Tibial artery (tissue), 4 donors: ENCODE measurements around the gene WT1.

Experiments used
- DNase-seq, 2 donors: peaks; one replicate each; pipeline ENCODE4 v3.0.0-alpha.2; 2019
- H3K27ac ChIP-seq, 2 donors: fragments of 200-600 bp; sonication (generic) in 1 of 2; 1 replicate in 1 of 2; 2 replicates in 1 of 2; pipeline ENCODE4 v1.5.1; 2018 to 2019; ENCODE audit warnings: mild to moderate bottlenecking in 1 of 2
- H3K27me3 ChIP-seq, 2 donors: fragments of 200-600 bp; sonication (generic) in 1 of 2; one replicate each; pipeline versions ENCODE4 v1.5.1 to v1.6.0; 2016 to 2019
- H3K36me3 ChIP-seq, 3 donors: fragments of 200-600 bp; sonication (generic) in 2 of 3; one replicate each; pipeline ENCODE4 v1.5.1; 2016 to 2019; ENCODE audit warnings: mild to moderate bottlenecking in 2 of 3
- H3K4me1 ChIP-seq, 4 donors: fragments of 200-600 bp; sonication (generic) in 2 of 4; 1 replicate in 3 of 4; 2 replicates in 1 of 4; pipeline ENCODE4 v1.5.1; 2016 to 2019
- H3K4me3 ChIP-seq, 2 donors: fragments of 200-600 bp; sonication (generic) in 1 of 2; 1 replicate in 1 of 2; 2 replicates in 1 of 2; pipeline ENCODE4 v1.5.1; 2018 to 2019; ENCODE audit warnings: mild to moderate bottlenecking in 2 of 2
- H3K9me3 ChIP-seq, 3 donors: fragments of 200-600 bp; sonication (generic) in 1 of 3; one replicate each; pipeline ENCODE4 v1.5.1; 2016 to 2019
- intact Hi-C: fragments of 100-400 bp; cut with DNase I; formaldehyde crosslinking; loops from one replicate; pipeline ENCODE4 v1.15.0; 2023; ENCODE audit warnings: low total_unique reads
- TF ChIP-seq, protein P1 (sequence below), 2 experiments: fragments of 200-600 bp in 1 of 2; fragments of 450-650 bp in 1 of 2; IDR thresholded peaks; one replicate each; pipeline ENCODE4 v1.5.1; 2017 to 2019; ENCODE audit warnings: antibody characterized with exemption in 2 of 2, mild to moderate bottlenecking in 1 of 2, moderate library complexity in 1 of 2

The WT1 gene

DNA sequence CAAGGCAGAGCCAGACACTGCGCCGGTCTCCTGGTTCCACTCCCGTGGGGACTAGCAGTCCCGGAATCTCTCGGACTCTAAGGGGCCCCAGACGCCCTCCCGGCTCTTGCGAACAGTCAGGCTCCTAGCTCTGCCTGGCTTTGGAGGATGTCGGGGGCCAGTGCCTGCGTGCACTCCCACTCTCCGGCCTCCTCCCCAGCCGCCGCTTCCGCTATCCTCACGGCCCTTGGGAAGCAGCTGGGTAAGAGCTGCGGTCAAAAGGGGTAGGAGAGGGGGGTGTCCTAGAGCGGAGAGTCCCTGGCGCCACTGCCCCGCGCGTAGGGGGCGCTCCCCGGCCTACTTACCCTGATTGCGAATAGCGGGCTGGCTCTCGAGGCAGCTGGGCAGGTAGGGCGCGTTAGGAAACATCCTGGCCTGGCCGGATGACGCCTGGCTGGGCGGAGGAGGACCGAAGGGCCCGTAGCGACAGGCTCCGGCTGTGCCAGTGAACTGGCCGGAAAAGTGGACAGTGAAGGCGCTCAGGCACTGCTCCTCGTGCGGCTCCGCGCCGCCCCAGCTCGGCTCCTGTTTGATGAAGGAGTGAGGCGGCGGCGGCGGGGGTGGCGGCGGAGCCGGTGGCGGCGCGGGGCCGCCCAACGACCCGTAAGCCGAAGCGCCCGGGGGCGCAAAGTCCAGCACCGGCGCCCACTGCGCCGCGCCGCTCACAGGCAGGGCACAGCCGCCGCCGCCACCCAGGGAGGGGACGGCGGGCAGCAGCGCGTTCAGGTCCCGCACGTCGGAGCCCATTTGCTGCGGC lies 785 bp downstream of the WT1 start:
- no peak for DNase-seq
- Histone ChIP-seq H3K9me3 (no peaks in the 10 kb centered on the region), H3K36me3 (no peaks in the 10 kb centered on the region), H3K27me3 (peaks cover 0 to 100% of the 10 kb centered on the region in 2 donors), H3K27ac (no peak overlapping the region), H3K4me1 (peaks cover 0 to 61% (median 46%) of the 10 kb centered on the region in 4 donors), H3K4me3 (peak overlapping the region in 1 of 2 donors; percentile 23)
- intact Hi-C loops, result no loop called here
- TF ChIP-seq, protein P1, sequence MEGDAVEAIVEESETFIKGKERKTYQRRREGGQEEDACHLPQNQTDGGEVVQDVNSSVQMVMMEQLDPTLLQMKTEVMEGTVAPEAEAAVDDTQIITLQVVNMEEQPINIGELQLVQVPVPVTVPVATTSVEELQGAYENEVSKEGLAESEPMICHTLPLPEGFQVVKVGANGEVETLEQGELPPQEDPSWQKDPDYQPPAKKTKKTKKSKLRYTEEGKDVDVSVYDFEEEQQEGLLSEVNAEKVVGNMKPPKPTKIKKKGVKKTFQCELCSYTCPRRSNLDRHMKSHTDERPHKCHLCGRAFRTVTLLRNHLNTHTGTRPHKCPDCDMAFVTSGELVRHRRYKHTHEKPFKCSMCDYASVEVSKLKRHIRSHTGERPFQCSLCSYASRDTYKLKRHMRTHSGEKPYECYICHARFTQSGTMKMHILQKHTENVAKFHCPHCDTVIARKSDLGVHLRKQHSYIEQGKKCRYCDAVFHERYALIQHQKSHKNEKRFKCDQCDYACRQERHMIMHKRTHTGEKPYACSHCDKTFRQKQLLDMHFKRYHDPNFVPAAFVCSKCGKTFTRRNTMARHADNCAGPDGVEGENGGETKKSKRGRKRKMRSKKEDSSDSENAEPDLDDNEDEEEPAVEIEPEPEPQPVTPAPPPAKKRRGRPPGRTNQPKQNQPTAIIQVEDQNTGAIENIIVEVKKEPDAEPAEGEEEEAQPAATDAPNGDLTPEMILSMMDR (IDR thresholded peaks at IDR 0.05), result no peak

DNA sequence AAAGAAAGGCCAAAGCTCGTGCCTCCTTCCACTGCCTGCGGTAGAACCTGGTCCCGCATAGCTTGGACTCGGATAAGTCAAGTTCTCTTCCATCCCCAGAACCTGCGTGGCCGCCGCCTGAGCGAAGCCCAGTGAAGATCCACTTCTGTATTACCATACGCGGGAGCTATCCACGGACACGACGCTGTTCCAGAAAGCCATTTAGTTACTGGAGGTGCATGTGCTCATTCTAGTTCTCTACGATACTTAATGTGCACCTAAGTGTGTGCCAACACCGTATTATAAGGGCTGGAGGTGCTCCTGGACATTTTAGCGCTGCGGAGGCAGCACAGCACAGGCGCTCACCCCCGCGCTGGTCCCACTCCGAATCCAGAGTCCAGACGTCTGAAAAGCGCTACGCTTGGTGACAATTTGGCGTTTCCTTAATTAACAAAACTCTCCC lies 1.4 kb downstream of the WT1 start:
- intact Hi-C loops, result no loop called here
- H3K27me3 ChIP-seq, result peaks cover 0 to 100% of the 10 kb centered on the region in 2 donors
- H3K4me3 ChIP-seq, result peak overlapping the region in 1 of 2 donors; percentile 32
- H3K4me1 ChIP-seq, result peaks cover 0 to 55% (median 42%) of the 10 kb centered on the region in 4 donors
- no peak overlapping the region for H3K27ac ChIP-seq
- TF ChIP-seq, protein P1 (IDR thresholded peaks at IDR 0.05), result no peak
- H3K36me3 ChIP-seq, result no peaks in the 10 kb centered on the region
- no peak for DNase-seq
- no peaks in the 10 kb centered on the region for H3K9me3 ChIP-seq

DNA sequence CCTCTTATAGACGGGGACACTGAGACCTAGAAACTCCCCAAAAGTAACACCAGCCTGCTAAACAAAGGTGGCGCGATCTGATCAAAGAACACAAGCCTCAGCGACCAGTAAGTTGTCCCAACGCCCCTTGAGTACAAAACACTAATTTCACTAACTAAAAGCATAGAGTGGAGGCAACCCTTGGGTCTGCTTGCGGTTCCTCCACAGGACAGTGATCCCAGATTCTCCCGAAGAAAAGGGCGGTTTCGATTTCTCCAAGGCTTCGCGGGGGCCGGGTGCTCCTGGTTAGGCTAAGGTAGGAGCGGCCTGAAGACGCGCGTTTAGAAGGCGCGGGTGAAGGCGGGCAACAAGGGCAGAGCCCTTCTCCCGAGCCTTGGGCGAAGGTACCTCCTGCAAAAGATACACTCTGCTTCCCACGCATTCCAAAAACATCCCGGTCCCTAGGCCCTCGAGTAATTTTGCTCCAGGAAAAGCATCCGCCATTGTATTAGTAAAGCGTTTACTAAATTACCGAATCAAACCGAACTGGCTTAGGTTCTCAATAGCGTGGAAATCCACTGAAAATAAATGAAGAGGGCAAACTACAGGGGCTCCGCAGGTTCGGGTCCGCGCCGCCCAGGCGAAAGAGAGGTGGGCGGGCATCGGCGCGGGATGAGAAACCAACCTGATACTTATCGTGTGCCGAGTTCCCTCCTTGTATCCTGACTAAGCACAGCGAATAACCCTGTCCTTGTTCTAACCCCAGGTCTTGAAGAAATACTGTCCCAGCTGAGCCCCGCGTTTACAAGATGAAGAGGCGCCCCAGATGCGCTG lies 2.0 kb downstream of the WT1 start:
- H3K4me1 ChIP-seq, result peaks cover 0 to 49% (median 39%) of the 10 kb centered on the region in 4 donors

DNA sequence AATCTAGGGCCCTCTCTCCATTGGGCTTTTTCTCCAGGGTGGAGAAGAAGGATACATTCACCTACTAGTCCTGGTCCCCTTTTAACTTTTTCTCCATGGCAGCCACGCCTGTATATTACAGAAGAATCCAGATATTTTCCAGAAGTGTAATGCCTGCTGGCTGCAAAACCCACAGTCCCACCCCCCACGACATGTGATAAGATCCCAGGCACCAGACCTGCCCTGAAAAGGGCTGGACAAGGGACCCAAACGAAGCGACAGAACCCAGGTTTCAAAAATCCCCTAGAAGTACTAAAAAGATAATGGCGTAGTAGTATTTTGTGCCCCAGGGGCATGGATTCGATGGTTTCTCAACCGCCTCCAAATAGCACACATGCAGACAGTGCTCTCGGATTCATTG lies 2.8 kb downstream of the WT1 start:
- no peaks in the 10 kb centered on the region for H3K36me3 ChIP-seq
- TF ChIP-seq, protein P1 (IDR thresholded peaks at IDR 0.05), result no peak
- H3K4me3 ChIP-seq, result no peak overlapping the region
- peaks cover 0 to 43% (median 35%) of the 10 kb centered on the region in 4 donors for H3K4me1 ChIP-seq
- no peak for DNase-seq
- H3K9me3 ChIP-seq, result no peaks in the 10 kb centered on the region
- H3K27me3 ChIP-seq, result peaks cover 0 to 100% of the 10 kb centered on the region in 2 donors
- H3K27ac ChIP-seq, result no peak overlapping the region
- intact Hi-C loops, result no loop called here

More for the DNA sequence above, 2.0 kb downstream of the WT1 start:
- peaks cover 0 to 100% of the 10 kb centered on the region in 2 donors for H3K27me3 ChIP-seq
- no peaks in the 10 kb centered on the region for H3K9me3 ChIP-seq
- no peaks in the 10 kb centered on the region for H3K36me3 ChIP-seq
- TF ChIP-seq, protein P1 (IDR thresholded peaks at IDR 0.05), result no peak
- DNase-seq, result no peak
- intact Hi-C loops, result no loop called here
- no peak overlapping the region for H3K27ac ChIP-seq
- H3K4me3 ChIP-seq, result peak overlapping the region; percentile 19 to 32

DNA sequence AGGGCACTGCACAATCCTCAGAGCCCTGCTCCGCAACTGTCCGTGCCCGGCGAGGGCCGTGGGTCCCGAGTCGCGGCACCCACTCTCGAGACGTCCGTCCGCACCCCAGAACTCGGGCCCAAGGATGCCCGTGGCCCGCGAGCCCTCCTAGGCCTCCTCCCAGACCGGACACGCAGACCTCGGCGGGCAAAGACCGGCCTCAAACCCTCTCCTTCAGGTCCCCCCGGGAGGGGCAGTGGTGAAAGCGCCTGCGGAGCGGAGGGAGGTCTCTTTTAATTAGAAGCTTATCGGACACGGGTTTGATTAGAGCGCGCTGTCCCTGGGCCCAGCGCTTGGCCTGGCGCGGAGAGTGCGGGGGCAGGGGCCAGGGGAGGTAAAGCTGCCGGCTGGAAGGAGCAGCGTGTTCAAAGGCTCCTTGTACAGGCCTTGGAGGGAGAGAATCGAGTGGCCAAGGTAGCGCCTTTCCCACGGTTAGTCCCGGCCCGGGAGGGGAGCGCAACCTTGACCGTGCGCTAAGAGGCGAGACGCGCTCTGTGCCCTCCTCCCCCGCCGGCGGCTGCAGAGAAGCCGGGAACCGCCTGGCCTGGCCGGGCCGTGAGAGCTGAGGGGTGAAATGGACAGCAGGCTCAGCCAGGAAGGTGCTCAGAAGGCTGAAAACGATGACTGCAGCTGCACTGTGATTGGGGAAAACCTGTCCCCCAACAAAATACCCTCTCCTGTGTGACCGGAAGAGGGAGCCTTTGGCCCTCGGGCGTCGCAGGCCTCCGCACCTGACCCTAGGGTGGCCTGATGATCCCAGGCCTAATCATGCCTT lies 4.6 kb downstream of the WT1 start:
- H3K36me3 ChIP-seq, result no peaks in the 10 kb centered on the region
- no peak overlapping the region for H3K27ac ChIP-seq
- TF ChIP-seq, protein P1 (IDR thresholded peaks at IDR 0.05), result no peak
- no peaks in the 10 kb centered on the region for H3K9me3 ChIP-seq
- peaks cover 0 to 37% (median 31%) of the 10 kb centered on the region in 4 donors for H3K4me1 ChIP-seq
- no peak overlapping the region for H3K4me3 ChIP-seq
- intact Hi-C loops, result no loop called here
- no peak for DNase-seq
- H3K27me3 ChIP-seq, result peaks cover 0 to 100% of the 10 kb centered on the region in 2 donors
